Kidney (tissue), 14 donors: Measurements from ENCODE around the gene PRLH. TPM values are rescaled to one million over a fixed set of nuclear protein-coding genes. Genes with fewer than 3 reads are reported as not detected.
"Not testable (repeated sequence)": the region's sequence is repeated elsewhere in the genome, so short reads cannot be mapped to it uniquely, and the experiment has no call there.

ENCODE experiments used
- DNase-seq, 5 donors: peaks; one replicate each; pipeline ENCODE4 v3.0.0-alpha.2; 2013 to 2020
- FAIRE-seq: peaks from 2 replicates; lab custom pipeline; 2012; peaks lifted over from hg19 to GRCh38; lab: Jason Lieb, UNC
- H3K27ac ChIP-seq, 2 donors: one replicate each; pipeline ENCODE4 v1.7.0; 2013; ENCODE audit warnings: low read depth in 2 of 2, low read length in 2 of 2, inconsistent platforms in 1 of 2
- H3K27me3 ChIP-seq: one replicate; pipeline ENCODE4 v1.7.1; 2013; ENCODE audit warnings: low read length, inconsistent platforms; ENCODE audit not compliant: control insufficient read depth, insufficient read depth
- H3K36me3 ChIP-seq, 3 donors: one replicate each; pipeline versions ENCODE4 v1.7.0 to v1.7.1; 2013; ENCODE audit warnings: low read length in 3 of 3, control low read depth in 1 of 3, inconsistent platforms in 1 of 3; ENCODE audit not compliant: insufficient read depth in 3 of 3, control insufficient read depth in 2 of 3
- H3K4me1 ChIP-seq, 3 donors: one replicate each; pipeline versions ENCODE4 v1.7.0 to v1.7.1; 2013; ENCODE audit warnings: low read length in 3 of 3, inconsistent platforms in 1 of 3, low read depth in 1 of 3; ENCODE audit not compliant: control insufficient read depth in 2 of 3, insufficient read depth in 2 of 3
- H3K4me3 ChIP-seq, 3 donors: one replicate each; pipeline versions ENCODE4 v1.7.0 to v1.8.1; 2013; ENCODE audit warnings: low read length in 3 of 3, control low read depth in 1 of 3, inconsistent platforms in 1 of 3
- H3K9ac ChIP-seq, 3 donors: one replicate each; pipeline versions ENCODE4 v1.7.0 to v1.7.1; 2013; ENCODE audit warnings: low read length in 3 of 3, control low read depth in 1 of 3, inconsistent platforms in 1 of 3
- H3K9me3 ChIP-seq, 3 donors: one replicate each; pipeline versions ENCODE4 v1.7.0 to v1.7.1; 2013; ENCODE audit warnings: low read length in 3 of 3, control low read depth in 1 of 3, inconsistent platforms in 1 of 3; ENCODE audit not compliant: control insufficient read depth in 2 of 3, insufficient read depth in 1 of 3
- intact Hi-C: fragments of 100-400 bp; cut with DNase I; formaldehyde crosslinking; loops from one replicate; pipeline ENCODE4 v1.11.1; 2022
- polyA plus RNA-seq: library from polyadenylated mRNA; stranded (reverse); fragments of 350-450 nt; fragmentation: Illumina TruSeq; extraction: RNeasy Lipid Tissue Mini Kit (QIAGEN cat#74804); gene quantifications from one replicate; pipeline ENCODE4 v1.2.3, GENCODE V29; 2014; ENCODE audit warnings: low read depth, low replicate concordance; ENCODE audit not compliant: insufficient read depth
- total RNA-seq: library from RNA; stranded (reverse); fragmentation: NEBNext Ultra II Directional; extraction: Animal tissue kit (Norgen Biotek cat#: 25700); gene quantifications from one replicate; pipeline ENCODE4 v1.2.1, GENCODE V29; 2021
- TF ChIP-seq, protein P1 (sequence below): IDR thresholded peaks from 3 replicates; pipeline ENCODE4 v1.5.1; 2012; ENCODE audit warnings: mild to moderate bottlenecking, moderate library complexity, borderline replicate concordance; ENCODE audit not compliant: insufficient read depth; ENCODE audit errors: extremely low read depth
- donor health status: control.
- donor health status: control.
- donor health status: control.
- donor health status: control.
- donor health status: control.
- donor health status: DM: yes; HTN: yes; CAD: no.
- donor health status: Normal renal cell carcinoma (clear cell type).

PRLH gene
- total and polyA plus RNA-seq, 2 donors from 2014 or later, result not detected

DNA sequence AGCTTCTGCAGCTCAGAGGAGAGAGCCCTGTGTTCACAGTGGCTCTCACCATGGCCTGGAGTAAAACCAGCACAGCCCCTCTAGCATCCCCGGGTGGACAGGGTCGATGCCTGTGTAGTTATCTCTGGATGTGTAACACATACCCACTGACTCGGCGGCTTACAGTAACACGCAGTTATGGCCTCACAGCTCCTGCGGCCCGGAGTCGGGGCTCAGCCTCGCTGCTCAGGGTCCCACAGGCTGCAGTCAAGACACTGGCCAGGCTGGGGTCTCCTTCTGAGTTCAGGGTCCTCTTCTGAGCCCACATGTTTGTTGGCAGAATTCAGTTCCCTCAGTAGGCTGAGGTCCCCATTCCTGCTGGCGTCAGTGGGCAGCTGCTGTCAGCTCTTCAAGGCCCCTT lies 26.7 kb downstream of the PRLH start:
- TF ChIP-seq, protein P1, sequence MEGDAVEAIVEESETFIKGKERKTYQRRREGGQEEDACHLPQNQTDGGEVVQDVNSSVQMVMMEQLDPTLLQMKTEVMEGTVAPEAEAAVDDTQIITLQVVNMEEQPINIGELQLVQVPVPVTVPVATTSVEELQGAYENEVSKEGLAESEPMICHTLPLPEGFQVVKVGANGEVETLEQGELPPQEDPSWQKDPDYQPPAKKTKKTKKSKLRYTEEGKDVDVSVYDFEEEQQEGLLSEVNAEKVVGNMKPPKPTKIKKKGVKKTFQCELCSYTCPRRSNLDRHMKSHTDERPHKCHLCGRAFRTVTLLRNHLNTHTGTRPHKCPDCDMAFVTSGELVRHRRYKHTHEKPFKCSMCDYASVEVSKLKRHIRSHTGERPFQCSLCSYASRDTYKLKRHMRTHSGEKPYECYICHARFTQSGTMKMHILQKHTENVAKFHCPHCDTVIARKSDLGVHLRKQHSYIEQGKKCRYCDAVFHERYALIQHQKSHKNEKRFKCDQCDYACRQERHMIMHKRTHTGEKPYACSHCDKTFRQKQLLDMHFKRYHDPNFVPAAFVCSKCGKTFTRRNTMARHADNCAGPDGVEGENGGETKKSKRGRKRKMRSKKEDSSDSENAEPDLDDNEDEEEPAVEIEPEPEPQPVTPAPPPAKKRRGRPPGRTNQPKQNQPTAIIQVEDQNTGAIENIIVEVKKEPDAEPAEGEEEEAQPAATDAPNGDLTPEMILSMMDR, result no peak
- H3K4me1 ChIP-seq, result peaks cover 0 to 10% (median 4%) of the 10 kb centered on the region in 3 donors
- H3K27ac ChIP-seq, result no peak overlapping the region
- no peaks in the 10 kb centered on the region for H3K36me3 ChIP-seq
- intact Hi-C loops, result no loop called here
- DNase-seq, result no peak
- no peaks in the 10 kb centered on the region for H3K9me3 ChIP-seq
- no peak overlapping the region for H3K9ac ChIP-seq
- H3K4me3 ChIP-seq, result no peak overlapping the region
- H3K27me3 ChIP-seq, result no peaks in the 10 kb centered on the region
- FAIRE-seq, result no peak

DNA sequence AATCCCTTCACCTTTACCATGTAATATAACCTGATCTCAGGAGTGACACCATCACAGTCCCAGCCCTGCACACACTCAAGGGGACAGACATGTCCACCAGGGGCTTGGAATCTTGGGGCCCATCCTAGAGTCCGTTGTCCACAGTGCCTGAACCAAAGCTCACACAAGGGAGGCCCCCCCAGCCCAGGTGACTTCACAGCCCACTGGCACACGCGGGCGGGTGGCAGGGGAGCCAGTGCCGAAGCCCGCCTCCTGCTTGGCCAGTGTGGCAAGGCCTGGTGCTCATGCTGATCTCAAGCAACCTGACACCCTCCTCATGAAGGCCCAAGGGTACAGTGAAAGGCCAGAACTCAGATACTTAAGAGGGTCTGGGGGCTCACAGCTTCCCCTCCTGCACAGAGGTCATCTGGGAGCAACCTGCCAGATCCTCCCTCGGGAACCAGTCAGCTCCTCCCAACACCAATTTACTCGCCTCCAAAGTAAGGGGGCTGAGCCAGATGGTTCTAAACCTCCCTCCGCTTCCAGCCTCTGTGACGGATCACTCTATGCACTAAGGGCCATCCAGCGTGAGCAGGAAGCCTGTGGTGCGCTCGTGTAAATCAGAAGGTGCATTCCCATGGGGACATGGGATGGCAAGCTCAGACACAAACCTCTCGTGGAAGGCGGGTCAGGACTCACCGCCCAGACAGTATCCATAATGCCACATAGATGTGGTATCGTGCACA lies 27.4 kb downstream of the PRLH start:
- Histone ChIP-seq H3K9me3 (no peaks in the 10 kb centered on the region), H3K9ac (no peak overlapping the region), H3K27ac (no peak overlapping the region), H3K27me3 (no peaks in the 10 kb centered on the region), H3K4me3 (no peak overlapping the region), H3K36me3 (no peaks in the 10 kb centered on the region), H3K4me1 (peaks cover 0 to 9% (median 4%) of the 10 kb centered on the region in 3 donors)
- intact Hi-C loops, result no loop called here
- FAIRE-seq (no peak), DNase-seq (peak in 3 of 5 donors; percentile 40 to 55 (median 40))
- TF ChIP-seq, protein P1, result no peak

DNA sequence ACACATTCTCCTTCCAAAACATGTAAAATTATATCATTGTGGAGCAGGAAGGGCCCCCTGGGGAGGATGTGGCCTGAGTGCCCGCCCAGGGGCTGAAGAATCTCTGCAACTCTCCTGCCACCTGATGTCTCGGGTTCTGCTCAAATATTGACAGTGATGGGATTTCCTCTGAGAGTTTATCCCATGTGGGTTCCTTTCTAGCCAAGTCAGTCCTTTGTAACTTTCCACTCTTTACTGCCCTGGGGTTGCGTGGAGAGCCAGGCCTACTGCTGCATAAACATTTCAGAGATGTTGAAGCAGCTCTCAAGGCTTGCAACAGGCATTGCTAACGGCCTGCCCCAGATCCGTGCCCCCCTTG lies 28.1 kb downstream of the PRLH start:
- TF ChIP-seq, protein P1, result no peak
- Histone ChIP-seq H3K27ac (no peak overlapping the region), H3K36me3 (no peaks in the 10 kb centered on the region), H3K9me3 (no peaks in the 10 kb centered on the region), H3K27me3 (no peaks in the 10 kb centered on the region), H3K4me1 (peaks cover 0 to 9% (median 4%) of the 10 kb centered on the region in 3 donors), H3K9ac (peak overlapping the region in 1 of 3 donors; percentile 1), H3K4me3 (no peak overlapping the region)
- FAIRE-seq (no peak), DNase-seq (no peak)
- intact Hi-C loops, result no loop called here

DNA sequence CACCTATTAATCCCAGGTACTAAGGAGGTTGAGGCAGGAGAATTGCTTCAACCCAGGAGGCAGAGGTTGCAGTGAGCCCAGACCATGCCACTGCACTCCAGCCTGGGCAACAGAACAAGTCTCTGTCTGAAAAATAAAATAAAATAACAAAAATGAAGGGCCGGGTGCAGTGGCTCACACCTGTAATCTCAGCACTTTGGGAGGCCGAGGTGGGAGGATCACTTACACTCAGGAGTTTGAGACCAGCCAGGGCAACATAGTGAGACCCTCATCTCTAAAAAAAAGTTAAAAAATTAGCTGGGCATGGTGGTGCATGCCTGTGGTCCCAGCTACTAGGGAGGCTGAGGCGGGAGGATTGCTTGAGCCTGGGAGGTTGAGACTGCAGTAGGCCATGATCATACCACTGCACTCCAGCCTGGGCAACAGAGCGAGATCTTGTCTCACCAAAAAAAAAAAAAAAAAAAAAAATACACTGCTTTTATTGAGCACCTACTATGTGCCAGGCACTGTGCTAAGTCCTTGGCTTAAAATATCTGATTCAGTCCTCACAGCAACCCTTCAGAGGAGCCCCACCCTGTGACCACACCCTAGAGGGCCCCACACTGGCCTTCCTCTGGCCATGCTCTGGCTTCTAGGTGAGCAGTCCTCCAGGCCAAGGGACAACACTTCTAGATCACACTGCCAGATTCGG lies 29.6 kb downstream of the PRLH start:
- intact Hi-C loops, H3K9ac ChIP-seq, H3K9me3 ChIP-seq, H3K36me3 ChIP-seq, H3K27ac ChIP-seq, H3K27me3 ChIP-seq, FAIRE-seq, H3K4me3 ChIP-seq: not testable (repeated sequence)
- DNase-seq, result peak in 1 of 5 donors; percentile 26
- H3K4me1 ChIP-seq, result peaks cover 0 to 12% (median 10%) of the 10 kb centered on the region in 3 donors
